Measurements from ENCODE around the gene TEX44.

The TEX44 gene

GRCh38 chr2:231613663-231614558, 21.2 kb downstream of the TEX44 start (continued):
- TF ChIP-seq OSR2 (tag by site-specific recombination; IDR thresholded peaks at IDR 0.05) (peak; percentile 29; the same call in 1 of the 2 replicates), MEIS1 (CRISPR knock-in tag; IDR thresholded peaks at IDR 0.05; ENCODE audit: borderline replicate concordance) (no peak), KLF9 (tag by site-specific recombination; IDR thresholded peaks at IDR 0.05; ENCODE audit: low read depth) (peak; percentile 63), ZNF777 (tag by site-specific recombination; IDR thresholded peaks at IDR 0.05; ENCODE audit: borderline replicate concordance) (no peak), ZNF624 (tag by site-specific recombination; IDR thresholded peaks at IDR 0.05) (no peak), ZSCAN23 (tag by site-specific recombination; IDR thresholded peaks at IDR 0.05) (no peak), KLF10 (tag by site-specific recombination; IDR thresholded peaks at IDR 0.05) (peak; percentile 36; the same call in 1 of the 2 replicates), KLF16 (tag by site-specific recombination; IDR thresholded peaks at IDR 0.05) (0 out of 2 replicates have a peak, but pooled peaks have one; percentile 22), SP7 (tag by site-specific recombination; IDR thresholded peaks at IDR 0.05) (peak; percentile 75), ZNF146 (tag by site-specific recombination; IDR thresholded peaks at IDR 0.05) (no peak), ZNF362 (tag by site-specific recombination; IDR thresholded peaks at IDR 0.05) (peak; percentile 29; the same call in 1 of the 2 replicates), TRIM28 (IDR thresholded peaks at IDR 0.05; ENCODE audit: borderline replicate concordance, low read length) (no peak), INSM2 (tag by site-specific recombination; IDR thresholded peaks at IDR 0.05) (peak; percentile 48; the same call in 1 of the 2 replicates), ZNF843 (tag by site-specific recombination; IDR thresholded peaks at IDR 0.05) (peak; percentile 54; the same call in 1 of the 2 replicates), ZNF747 (tag by site-specific recombination; IDR thresholded peaks at IDR 0.05) (no peak), HIC1 (tag by site-specific recombination; IDR thresholded peaks at IDR 0.05) (peak; percentile 58; the same call in 1 of the 2 replicates), ZNF324 (tag by site-specific recombination; IDR thresholded peaks at IDR 0.05) (0 out of 2 replicates have a peak, but pooled peaks have one; percentile 45), ZFHX2 (tag by site-specific recombination; conservative IDR thresholded peaks at IDR 0.05) (peak; percentile 93), ZNF24 (tag by site-specific recombination; IDR thresholded peaks at IDR 0.05) (peak; percentile 56; the same call in 1 of the 2 replicates), ZNF580 (tag by site-specific recombination; IDR thresholded peaks at IDR 0.05) (no peak), KLF7 (tag by site-specific recombination; IDR thresholded peaks at IDR 0.05; ENCODE audit: borderline replicate concordance) (no peak), ZNF184 (tag by site-specific recombination; IDR thresholded peaks at IDR 0.05) (0 out of 2 replicates have a peak, but pooled peaks have one; percentile 37)
